Measurements from ENCODE around the gene PPIP5K2.

- TF ChIP-seq, protein P1, sequence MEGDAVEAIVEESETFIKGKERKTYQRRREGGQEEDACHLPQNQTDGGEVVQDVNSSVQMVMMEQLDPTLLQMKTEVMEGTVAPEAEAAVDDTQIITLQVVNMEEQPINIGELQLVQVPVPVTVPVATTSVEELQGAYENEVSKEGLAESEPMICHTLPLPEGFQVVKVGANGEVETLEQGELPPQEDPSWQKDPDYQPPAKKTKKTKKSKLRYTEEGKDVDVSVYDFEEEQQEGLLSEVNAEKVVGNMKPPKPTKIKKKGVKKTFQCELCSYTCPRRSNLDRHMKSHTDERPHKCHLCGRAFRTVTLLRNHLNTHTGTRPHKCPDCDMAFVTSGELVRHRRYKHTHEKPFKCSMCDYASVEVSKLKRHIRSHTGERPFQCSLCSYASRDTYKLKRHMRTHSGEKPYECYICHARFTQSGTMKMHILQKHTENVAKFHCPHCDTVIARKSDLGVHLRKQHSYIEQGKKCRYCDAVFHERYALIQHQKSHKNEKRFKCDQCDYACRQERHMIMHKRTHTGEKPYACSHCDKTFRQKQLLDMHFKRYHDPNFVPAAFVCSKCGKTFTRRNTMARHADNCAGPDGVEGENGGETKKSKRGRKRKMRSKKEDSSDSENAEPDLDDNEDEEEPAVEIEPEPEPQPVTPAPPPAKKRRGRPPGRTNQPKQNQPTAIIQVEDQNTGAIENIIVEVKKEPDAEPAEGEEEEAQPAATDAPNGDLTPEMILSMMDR (IDR thresholded peaks at IDR 0.05): no peak
- TF ChIP-seq POLR2A (IDR thresholded peaks at IDR 0.05): no peak
Observed at GRCh38 chr5:103093727-103094126, 26.4 kb upstream of the PPIP5K2 start.
